Prostate gland (tissue), 2 donors: ENCODE results near the gene IFNG. TPM values are rescaled to one million over a fixed set of nuclear protein-coding genes. Genes with fewer than 3 reads are reported as not detected.

Source experiments
- DNase-seq: peaks from one replicate; pipeline ENCODE4 v3.0.0-alpha.2; 2019; ENCODE audit warnings: low spot score
- H3K27ac ChIP-seq, 2 donors: fragments of 200-600 bp; sonication (generic); 2 replicates each; pipeline ENCODE4 v1.5.1; 2017 to 2019
- H3K27me3 ChIP-seq: fragments of 200-600 bp; sonication (generic); replicated peaks from 2 replicates; pipeline ENCODE4 v1.5.1; 2019; ENCODE audit not compliant: insufficient read depth
- H3K36me3 ChIP-seq, 2 donors: fragments of 200-600 bp; sonication (generic); 1 replicate in 1 of 2; 2 replicates in 1 of 2; pipeline versions ENCODE4 v1.5.1 to v1.8.1; 2017 to 2019
- H3K4me1 ChIP-seq: fragments of 200-600 bp; sonication (generic); replicated peaks from 2 replicates; pipeline ENCODE4 v1.5.1; 2019
- H3K4me3 ChIP-seq, 2 donors: fragments of 200-600 bp; sonication (generic); 2 replicates each; pipeline ENCODE4 v1.5.1; 2017 to 2019
- H3K9me3 ChIP-seq: fragments of 200-600 bp; sonication (generic); 2 replicates; pipeline ENCODE4 v1.5.1; 2017
- CTCF ChIP-seq, 4 experiments: fragments of 200-600 bp in 2 of 4; fragments of 450-650 bp in 2 of 4; sonication (generic) in 2 of 4; IDR thresholded peaks; 1 replicate in 3 of 4; 2 replicates in 1 of 4; pipeline ENCODE4 v1.5.1; 2016 to 2019; ENCODE audit warnings: antibody characterized with exemption in 4 of 4, mild to moderate bottlenecking in 2 of 4, moderate library complexity in 2 of 4
- POLR2A ChIP-seq: fragments of 450-650 bp; IDR thresholded peaks from one replicate; pipeline ENCODE4 v1.6.1; 2016; ENCODE audit warnings: antibody characterized with exemption, mild to moderate bottlenecking
- POLR2AphosphoS5 ChIP-seq: sonication (generic); formaldehyde crosslinking; IDR thresholded peaks from one replicate; pipeline ENCODE4 v1.6.1; 2017; ENCODE audit warnings: antibody characterized with exemption
- WGBS: methylation state at CpG from one replicate; pipeline ENCODE4 v1.1.5; 2018; 5-methylcytosine and 5-hydroxymethylcytosine counted together
- intact Hi-C: fragments of 100-400 bp; cut with DNase I; formaldehyde crosslinking; loops from one replicate; pipeline ENCODE4 v1.14.2; 2022
- total RNA-seq, 2 donors: library from RNA; depleted of rRNA; stranded (reverse); fragments of >200 nt; gene quantifications; one replicate each; pipeline ENCODE4 v1.1.0, GENCODE V29; 2016

Gene IFNG
- total RNA-seq, 2 donors from 2014 or later: not detected

- no peaks in the 10 kb centered on the region for H3K4me1 ChIP-seq
- TF ChIP-seq POLR2A: no peak
- no peak for TF ChIP-seq POLR2AphosphoS5
- TF ChIP-seq CTCF (IDR thresholded peaks at IDR 0.05): no peak
- H3K4me3 ChIP-seq: no peak overlapping the region
- no peak overlapping the region for H3K27ac ChIP-seq
- intact Hi-C loops: no loop called here
- DNase-seq: no peak
- no peaks in the 10 kb centered on the region for H3K36me3 ChIP-seq
- H3K9me3 ChIP-seq: no peaks in the 10 kb centered on the region
- WGBS: 96% methylated on average over 1 of the region's 1 CpG
- H3K27me3 ChIP-seq: no peaks in the 10 kb centered on the region
Observed at GRCh38 chr12:68106660-68107059, 52.9 kb downstream of the IFNG start.

- Histone ChIP-seq H3K9me3 (no peaks in the 10 kb centered on the region), H3K4me1 (no peaks in the 10 kb centered on the region), H3K27ac (no peak overlapping the region), H3K4me3 (no peak overlapping the region), H3K36me3 (no peaks in the 10 kb centered on the region), H3K27me3 (no peaks in the 10 kb centered on the region)
- intact Hi-C loops: no loop called here
- WGBS: 50% methylated on average over 5 of the region's 5 CpGs
- DNase-seq: no peak
- no peak for TF ChIP-seq CTCF (IDR thresholded peaks at IDR 0.05)
- no peak for TF ChIP-seq POLR2A
Observed at GRCh38 chr12:68106160-68106559, 53.4 kb downstream of the IFNG start.

Other genes with a start within 250 kb of the IFNG start
- gene IFNG-AS1, start 170.3 kb downstream of the IFNG start, total RNA-seq: not detected
- gene IL26, start 66.1 kb upstream of the IFNG start, total RNA-seq: not detected
- gene IL22, start 93.9 kb upstream of the IFNG start, total RNA-seq: not detected
- 10 to 100 TPM; 12.4 to 18.9 TPM for gene MDM1, start 172.6 kb upstream of the IFNG start, total RNA-seq